Thyroid gland (tissue), 4 donors: ENCODE data around the gene SASH1.
"Not testable (repeated sequence)": the region's sequence is repeated elsewhere in the genome, so short reads cannot be mapped to it uniquely, and the experiment has no call there.

ENCODE experiments used
- POLR2A ChIP-seq, 2 donors: fragments of 450-650 bp; IDR thresholded peaks; one replicate each; pipeline ENCODE4 v1.6.1; 2017; ENCODE audit warnings: antibody characterized with exemption in 2 of 2, mild to moderate bottlenecking in 2 of 2, moderate library complexity in 1 of 2
- TF ChIP-seq, protein P1 (sequence below), 6 experiments: fragments of 200-600 bp in 3 of 6; fragments of 450-650 bp in 3 of 6; sonication (generic) in 3 of 6; IDR thresholded peaks; one replicate each; pipeline ENCODE4 v1.5.1; 2016 to 2019; ENCODE audit warnings: antibody characterized with exemption in 6 of 6, mild to moderate bottlenecking in 2 of 6, inconsistent platforms in 1 of 6, moderate library complexity in 1 of 6

DNA sequence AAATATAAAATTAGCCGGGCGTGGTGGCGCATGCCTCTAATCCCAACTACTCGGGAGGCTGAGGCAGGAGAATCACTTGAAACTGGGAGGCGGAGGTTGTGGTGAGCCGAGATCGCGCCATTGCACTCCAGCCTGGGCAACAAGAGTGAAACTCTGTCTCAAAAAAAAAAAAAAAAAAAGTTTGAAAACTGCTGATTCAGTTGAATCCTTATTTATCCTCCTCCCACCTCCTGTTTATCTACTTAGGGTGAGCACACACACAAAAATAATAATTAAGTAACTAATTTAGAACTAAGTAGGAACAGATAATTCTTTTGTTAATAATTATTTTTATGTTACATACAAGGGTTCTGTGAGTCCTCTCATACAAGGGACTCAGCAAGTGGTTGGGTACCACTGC, 49.5 kb downstream of the SASH1 start:
- TF ChIP-seq, protein P1, sequence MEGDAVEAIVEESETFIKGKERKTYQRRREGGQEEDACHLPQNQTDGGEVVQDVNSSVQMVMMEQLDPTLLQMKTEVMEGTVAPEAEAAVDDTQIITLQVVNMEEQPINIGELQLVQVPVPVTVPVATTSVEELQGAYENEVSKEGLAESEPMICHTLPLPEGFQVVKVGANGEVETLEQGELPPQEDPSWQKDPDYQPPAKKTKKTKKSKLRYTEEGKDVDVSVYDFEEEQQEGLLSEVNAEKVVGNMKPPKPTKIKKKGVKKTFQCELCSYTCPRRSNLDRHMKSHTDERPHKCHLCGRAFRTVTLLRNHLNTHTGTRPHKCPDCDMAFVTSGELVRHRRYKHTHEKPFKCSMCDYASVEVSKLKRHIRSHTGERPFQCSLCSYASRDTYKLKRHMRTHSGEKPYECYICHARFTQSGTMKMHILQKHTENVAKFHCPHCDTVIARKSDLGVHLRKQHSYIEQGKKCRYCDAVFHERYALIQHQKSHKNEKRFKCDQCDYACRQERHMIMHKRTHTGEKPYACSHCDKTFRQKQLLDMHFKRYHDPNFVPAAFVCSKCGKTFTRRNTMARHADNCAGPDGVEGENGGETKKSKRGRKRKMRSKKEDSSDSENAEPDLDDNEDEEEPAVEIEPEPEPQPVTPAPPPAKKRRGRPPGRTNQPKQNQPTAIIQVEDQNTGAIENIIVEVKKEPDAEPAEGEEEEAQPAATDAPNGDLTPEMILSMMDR (IDR thresholded peaks at IDR 0.05), result not testable (repeated sequence)
- TF ChIP-seq POLR2A (IDR thresholded peaks at IDR 0.05), result not testable (repeated sequence)
